GM13976 (cell line): ENCODE results near the gene TIFAB.

Experiments used
- DNase-seq: peaks from one replicate; pipeline ENCODE4 v3.0.0; 2012; ENCODE audit warnings: low spot score
- in situ Hi-C: fragments of 300-500 bp; cut with MboI; formaldehyde crosslinking; loops from one replicate; pipeline ENCODE4 v1.12.0; 2022; ENCODE audit warnings: low sequenced_read_pairs, mixed read lengths, inconsistent platforms; ENCODE audit not compliant: unreplicated experiment
- TF ChIP-seq, protein P1 (sequence below): IDR thresholded peaks from 2 replicates; pipeline ENCODE4 v1.5.1; 2012; ENCODE audit warnings: borderline replicate concordance, mild to moderate bottlenecking; ENCODE audit not compliant: insufficient read depth; ENCODE audit errors: extremely low read depth, missing control alignments, control extremely low read depth

The TIFAB gene

DNA sequence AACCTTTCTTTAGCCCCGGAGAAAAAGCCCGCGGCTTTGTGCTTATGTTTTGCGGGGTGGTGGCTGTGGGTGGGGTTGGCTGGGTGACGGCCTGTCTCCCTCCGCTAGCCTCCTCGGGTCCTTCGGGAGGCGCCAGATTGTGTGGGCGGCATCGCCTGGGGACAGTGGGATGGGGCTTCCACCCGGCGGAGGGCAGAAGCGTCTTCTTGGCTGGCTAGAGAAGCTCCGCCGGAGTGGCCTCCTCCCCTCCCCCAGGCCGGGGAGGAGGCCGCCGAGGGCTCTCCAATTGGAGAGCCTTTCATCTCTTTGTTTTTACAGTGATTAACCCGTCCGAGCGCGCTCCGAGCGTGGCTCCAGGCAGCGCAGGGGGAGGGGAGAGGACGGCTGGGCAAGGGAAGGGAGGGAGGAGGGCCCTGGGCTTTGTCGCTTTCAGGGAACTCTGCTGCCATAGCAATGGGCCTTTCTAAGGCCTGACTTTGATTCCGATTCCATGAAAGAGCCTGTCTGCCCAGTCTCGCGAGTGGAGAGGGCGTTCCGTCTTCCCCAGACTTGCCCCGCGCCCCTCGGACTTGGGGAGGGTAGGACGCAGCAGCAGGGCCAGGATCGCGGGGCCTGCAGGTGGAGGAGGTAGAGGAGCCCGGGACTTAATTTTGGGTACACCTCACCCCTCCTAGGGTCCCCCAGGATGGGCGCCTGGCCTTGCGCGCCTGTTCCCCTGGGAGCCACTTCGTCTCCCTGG is 36.7 kb upstream of the TIFAB start:
- in situ Hi-C loops, result no loop called here
- peak; percentile 39 for DNase-seq
- TF ChIP-seq, protein P1, sequence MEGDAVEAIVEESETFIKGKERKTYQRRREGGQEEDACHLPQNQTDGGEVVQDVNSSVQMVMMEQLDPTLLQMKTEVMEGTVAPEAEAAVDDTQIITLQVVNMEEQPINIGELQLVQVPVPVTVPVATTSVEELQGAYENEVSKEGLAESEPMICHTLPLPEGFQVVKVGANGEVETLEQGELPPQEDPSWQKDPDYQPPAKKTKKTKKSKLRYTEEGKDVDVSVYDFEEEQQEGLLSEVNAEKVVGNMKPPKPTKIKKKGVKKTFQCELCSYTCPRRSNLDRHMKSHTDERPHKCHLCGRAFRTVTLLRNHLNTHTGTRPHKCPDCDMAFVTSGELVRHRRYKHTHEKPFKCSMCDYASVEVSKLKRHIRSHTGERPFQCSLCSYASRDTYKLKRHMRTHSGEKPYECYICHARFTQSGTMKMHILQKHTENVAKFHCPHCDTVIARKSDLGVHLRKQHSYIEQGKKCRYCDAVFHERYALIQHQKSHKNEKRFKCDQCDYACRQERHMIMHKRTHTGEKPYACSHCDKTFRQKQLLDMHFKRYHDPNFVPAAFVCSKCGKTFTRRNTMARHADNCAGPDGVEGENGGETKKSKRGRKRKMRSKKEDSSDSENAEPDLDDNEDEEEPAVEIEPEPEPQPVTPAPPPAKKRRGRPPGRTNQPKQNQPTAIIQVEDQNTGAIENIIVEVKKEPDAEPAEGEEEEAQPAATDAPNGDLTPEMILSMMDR, result no peak

DNA sequence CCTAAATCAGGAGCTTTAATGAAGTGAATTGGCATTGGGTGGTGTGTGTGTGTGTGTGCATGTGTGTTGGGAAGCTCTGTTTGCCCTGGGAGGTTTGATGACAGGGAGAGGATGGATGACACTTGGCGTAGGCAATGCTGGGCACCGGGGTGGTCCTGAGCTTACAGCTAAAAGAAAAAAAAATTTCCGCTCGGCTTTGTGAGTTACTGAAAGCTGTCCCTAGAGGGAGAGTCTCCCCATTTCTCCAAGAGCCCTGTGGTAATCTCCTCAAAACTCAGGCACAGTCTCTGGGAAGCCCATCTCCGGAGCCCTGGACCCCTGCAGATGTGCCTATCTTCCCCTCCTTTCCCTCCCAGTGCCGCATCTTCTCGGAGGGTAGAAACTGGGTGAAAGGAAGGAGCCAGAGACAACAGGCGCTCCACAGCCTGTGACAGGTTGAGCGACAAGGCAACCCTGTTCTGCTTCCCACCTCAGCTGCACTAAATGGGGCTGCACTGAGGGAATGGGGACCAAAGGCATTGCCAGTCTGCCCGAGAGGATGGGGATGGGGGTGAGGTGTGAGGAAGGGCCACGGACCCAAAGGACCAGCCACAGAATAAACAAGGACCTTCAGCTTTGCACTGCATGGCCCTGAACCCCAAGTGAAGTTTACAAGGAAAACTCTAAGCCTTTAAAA is 35.8 kb upstream of the TIFAB start:
- peak; percentile 14 for DNase-seq
- in situ Hi-C loops, result no loop called here
- TF ChIP-seq, protein P1, result no peak

DNA sequence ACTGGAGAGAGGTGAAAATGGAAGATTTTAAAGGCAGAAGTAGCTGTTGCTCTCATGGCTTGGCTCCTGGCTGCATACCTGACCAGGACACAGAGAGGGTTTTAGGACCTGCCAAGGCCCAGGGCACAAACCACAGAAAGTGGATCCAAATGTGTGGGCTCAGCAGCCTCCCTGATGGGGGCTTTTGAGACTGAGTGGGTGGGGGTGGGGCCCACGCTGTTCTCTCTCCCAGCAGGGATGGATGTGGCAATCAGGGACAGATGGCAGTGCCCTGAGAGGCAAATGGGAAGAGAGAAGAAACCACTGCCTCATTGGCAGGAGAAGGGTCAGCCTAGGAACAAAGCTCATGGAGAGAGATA is 34.9 kb upstream of the TIFAB start:
- TF ChIP-seq, protein P1, result no peak
- DNase-seq, result peak; percentile 11
- in situ Hi-C loops, result no loop called here

DNA sequence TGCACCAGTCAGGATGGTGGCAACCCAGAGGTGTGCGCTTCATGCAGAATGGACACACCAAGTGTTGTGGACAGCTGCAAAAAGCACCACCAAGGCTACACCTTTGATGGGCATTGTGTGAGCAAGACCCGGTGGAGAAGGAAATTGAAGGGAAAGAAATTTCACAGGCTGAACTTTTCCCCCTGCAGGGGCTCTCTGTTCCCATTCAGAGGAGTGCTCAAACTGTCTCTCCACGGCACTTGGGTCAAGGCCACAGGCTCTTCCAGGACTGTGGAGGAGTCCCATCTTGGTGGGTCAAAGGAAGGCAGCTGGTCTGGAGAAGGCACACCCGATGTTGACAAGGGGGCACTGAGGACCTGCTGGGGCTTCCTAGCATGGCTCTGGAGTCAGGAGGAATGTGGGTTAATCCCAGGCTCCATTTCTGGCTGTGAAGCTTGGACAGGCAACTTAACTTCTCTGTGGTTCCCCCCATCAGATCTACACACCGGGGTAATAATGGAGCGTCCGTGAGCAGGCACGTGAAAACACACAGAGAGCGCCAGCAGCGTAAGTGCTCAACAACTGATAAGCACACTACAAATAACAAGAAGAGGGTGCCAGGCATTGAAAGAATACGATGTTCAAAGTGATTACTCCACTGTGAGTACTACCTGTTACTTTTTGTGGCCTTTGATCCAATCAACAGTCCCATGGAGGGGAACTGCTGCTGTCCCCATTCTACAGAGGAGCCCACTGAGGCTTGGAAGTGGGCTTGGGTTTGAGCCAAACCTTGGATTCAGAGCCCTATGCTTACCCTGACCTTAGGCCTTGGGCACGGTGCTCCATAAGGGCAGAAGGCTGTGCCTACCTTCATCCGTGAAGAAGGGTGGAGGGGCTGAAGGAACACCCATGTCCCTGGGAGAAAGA is 34.2 kb upstream of the TIFAB start:
- in situ Hi-C loops, result no loop called here
- TF ChIP-seq, protein P1, result no peak
- DNase-seq, result peak; percentile 8

DNA sequence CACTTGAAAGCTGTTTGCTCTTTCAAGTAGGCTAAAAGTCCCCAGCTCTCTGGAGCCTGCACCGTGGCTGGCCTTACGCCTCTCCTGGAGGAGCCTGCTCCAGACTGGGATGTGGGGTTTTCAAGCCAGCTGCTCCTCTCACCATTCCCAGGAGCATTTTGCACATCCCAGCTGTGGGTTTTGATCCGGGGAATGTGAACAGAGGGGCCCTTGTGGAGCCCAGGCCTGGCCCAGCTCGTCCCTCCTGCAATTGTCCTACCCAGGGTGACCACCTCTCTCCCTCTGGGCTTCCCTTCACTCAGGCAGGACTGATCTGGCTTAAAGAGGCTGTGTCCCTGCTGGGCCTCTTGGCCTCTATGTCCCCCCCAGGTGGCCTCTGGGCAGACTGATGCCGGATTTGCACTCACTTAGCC is 32.5 kb upstream of the TIFAB start:
- DNase-seq, result peak; percentile 9
- TF ChIP-seq, protein P1, result no peak
- in situ Hi-C loops, result no loop called here

DNA sequence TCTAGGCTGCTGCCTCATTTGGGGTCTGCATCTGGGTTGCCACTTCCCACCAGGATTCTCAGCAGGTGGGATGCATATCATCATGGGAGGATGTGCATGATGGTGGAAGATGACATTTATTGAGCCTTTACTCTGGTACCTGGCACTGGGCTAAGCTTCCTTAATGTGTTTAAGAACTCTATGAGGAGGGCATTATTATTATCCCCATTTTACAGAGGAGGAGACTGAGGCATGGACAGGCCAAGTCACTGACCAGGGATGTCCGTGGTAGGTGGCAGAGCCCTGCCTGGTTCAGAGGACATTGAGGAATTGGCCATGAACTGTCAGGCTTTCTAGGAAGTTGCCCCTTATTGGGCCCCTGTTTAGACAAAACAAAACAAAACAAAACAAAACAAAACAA is 31.1 kb upstream of the TIFAB start:
- DNase-seq, result no peak
- TF ChIP-seq, protein P1, result no peak
- in situ Hi-C loops, result no loop called here
